Measurements from ENCODE around the gene RNF10. TPM values are rescaled to one million over a fixed set of nuclear protein-coding genes. Genes with fewer than 3 reads are reported as not detected.
"Not testable (repeated sequence)": the region's sequence is repeated elsewhere in the genome, so short reads cannot be mapped to it uniquely, and the experiment has no call there.

RNF10 gene
- total and polyA plus RNA-seq, 9 of the 15 experiments (the other 6 are each of a cell fraction or from before 2014, with no cell fraction given) = 43.0 to 139 (median 80.1) TPM

- peaks cover 17% of the 10 kb centered on the region for H3K79me2 ChIP-seq (ENCODE audit: control insufficient read depth, insufficient read depth, low read length)
- ChIA-PET CTCF (ENCODE audit: low intra/inter-chr PET ratio) (no interaction called here), POLR2A (interaction anchor here (0.7 to 2.6 kb wide), 9 partner anchors 9 to 702 kb away, joined by 3 to 26 read pairs (median 6); partner anchors contain the start of gene DYNLL1)
- 53% methylated on average over 19 of the region's 19 CpGs for WGBS (ENCODE audit: insufficient coverage, low coverage, missing lambda C conversion rate)
- no peaks in the 10 kb centered on the region for H3K9me1 ChIP-seq (ENCODE audit: control insufficient read depth, insufficient read depth, low read length)
- DNase-seq (ENCODE audit: extremely low read depth in 1 of 4, low spot score in 3 of 4) (peak in 2 of 4 experiments; percentile 40 to 45), FAIRE-seq (no peak), ATAC-seq (peak; percentile 42)
- no peaks in the 10 kb centered on the region for H3K36me3 ChIP-seq (ENCODE audit: control insufficient read depth, insufficient read depth, low read length)
- peak overlapping the region; percentile 57 to 96; a peak in 3 of 4 replicates for H3K9ac ChIP-seq (ENCODE audit: insufficient read depth in 1 of 2, low read depth in 2 of 2, low read length in 2 of 2)
- peak overlapping the region; percentile 69 for H3K4me3 ChIP-seq
- intact Hi-C loops (cut with micrococcal nuclease) (loop anchor here (2.0 kb wide), 1 partner anchor 59 kb away; no protein-coding TSS in a partner anchor), in situ Hi-C loops (cut with MboI) (no loop called here)
- H3K27me3 ChIP-seq (ENCODE audit: control insufficient read depth in 2 of 2, insufficient read depth in 2 of 2, low read length in 2 of 2) = no peaks in the 10 kb centered on the region
- H2AFZ ChIP-seq (ENCODE audit: low read depth, low read length) = peak overlapping the region; percentile 98
- peak overlapping the region; percentile 91 for H3K4me2 ChIP-seq (ENCODE audit: insufficient read depth, low read length)
- BruUV-seq (replicated peaks) = no TSS peak
- H4K20me1 ChIP-seq (replicated peaks; ENCODE audit: control insufficient read depth, insufficient read depth, low read length) = peaks cover under 1% of the 10 kb centered on the region; the same call in 1 of the 2 replicates
- H3K27ac ChIP-seq (ENCODE audit: extremely low read depth, low read depth, low read length) = peak overlapping the region; percentile 95
- no peaks in the 10 kb centered on the region for H3K9me3 ChIP-seq (replicated peaks; ENCODE audit: control insufficient read depth, insufficient read depth, low read depth, low read length)
- H3K4me1 ChIP-seq (replicated peaks in 1 of 2; ENCODE audit: control insufficient read depth in 2 of 2, insufficient read depth in 2 of 2, low read length in 2 of 2) = peaks cover 9 to 10% of the 10 kb centered on the region in 2 experiments; a peak in 4 of 5 replicates
- TF ChIP-seq EGR1 (conservative IDR thresholded peaks at IDR 0.05) (peak; percentile 44), ZBTB33 (CRISPR knock-in tag; IDR thresholded peaks at IDR 0.05) (0 out of 2 replicates have a peak, but pooled peaks have one; percentile 13), BRF1 (IDR thresholded peaks at IDR 0.05; ENCODE audit: borderline replicate concordance, extremely low read depth, insufficient read length) (no peak), TEAD4 (IDR thresholded peaks at IDR 0.05; ENCODE audit: low read length) (peak; percentile 55; the same call in 1 of the 2 replicates), TEAD4 (CRISPR knock-in tag; IDR thresholded peaks at IDR 0.05; ENCODE audit: borderline replicate concordance) (no peak)
Measured at GRCh38 chr12:120529641-120530417, 4.3 kb upstream of the RNF10 start.

GRCh38 chr12:120530418-120530761 is 3.8 kb upstream of the RNF10 start:
- in situ Hi-C loops (cut with MboI); H3K27ac ChIP-seq (ENCODE audit: extremely low read depth, low read depth, low read length); H3K9ac ChIP-seq (ENCODE audit: insufficient read depth in 1 of 2, low read depth in 2 of 2, low read length in 2 of 2); H3K9me1 ChIP-seq (ENCODE audit: control insufficient read depth, insufficient read depth, low read length); H3K4me2 ChIP-seq (ENCODE audit: insufficient read depth, low read length); FAIRE-seq; BruUV-seq (replicated peaks); DNase-seq (ENCODE audit: extremely low read depth in 1 of 4, low spot score in 3 of 4); H3K27me3 ChIP-seq (ENCODE audit: control insufficient read depth in 2 of 2, insufficient read depth in 2 of 2, low read length in 2 of 2); intact Hi-C loops (cut with micrococcal nuclease); CTCF ChIA-PET (ENCODE audit: low intra/inter-chr PET ratio); H3K36me3 ChIP-seq (ENCODE audit: control insufficient read depth, insufficient read depth, low read length); ATAC-seq; H4K20me1 ChIP-seq (replicated peaks; ENCODE audit: control insufficient read depth, insufficient read depth, low read length); H2AFZ ChIP-seq (ENCODE audit: low read depth, low read length); H3K4me3 ChIP-seq; H3K9me3 ChIP-seq (replicated peaks; ENCODE audit: control insufficient read depth, insufficient read depth, low read depth, low read length): not testable (repeated sequence)
- Histone ChIP-seq H3K4me1 (replicated peaks in 1 of 2; ENCODE audit: control insufficient read depth in 2 of 2, insufficient read depth in 2 of 2, low read length in 2 of 2) (peaks cover 9 to 11% of the 10 kb centered on the region in 2 experiments; a peak in 4 of 5 replicates), H3K79me2 (ENCODE audit: control insufficient read depth, insufficient read depth, low read length) (peaks cover 23% of the 10 kb centered on the region)
- POLR2A ChIA-PET = interaction anchor here (0.9 to 2.0 kb wide), 2 partner anchors 58 to 168 kb away, joined by 3 to 8 read pairs; no protein-coding TSS in a partner anchor

All from K562 (cell line).